OCI-LY7 (cell line): ENCODE measurements around the gene DNAH8. TPM values are rescaled to one million over a fixed set of nuclear protein-coding genes. Genes with fewer than 3 reads are reported as not detected.

Experiments
- BruUV-seq: library from RNA; stranded (reverse); fragments of 400-500 nt; replicated peaks from 2 replicates; lab custom pipeline; 2021; lab: Mats Ljungman, UMichigan
- CTCF ChIA-PET: fragments of 300-600 bp; sonication (Branson Sonifier 250); formaldehyde crosslinking; loops from one replicate; lab custom pipeline; 2022; ENCODE audit warnings: antibody characterized with exemption; ENCODE audit not compliant: unreplicated experiment; lab: Charles Lee
- POLR2A ChIA-PET: fragments of 300-600 bp; sonication (Branson Sonifier 250); formaldehyde crosslinking; loops from one replicate; lab custom pipeline; 2022; ENCODE audit warnings: antibody characterized with exemption; lab: Charles Lee
- DNase-seq: peaks from one replicate; pipeline ENCODE4 v3.0.0-alpha.2; 2015; ENCODE audit warnings: low spot score
- H2AFZ ChIP-seq: fragments of 200-600 bp; sonication (generic), shearing (Covaris generic); 2 replicates; pipeline ENCODE4 v1.6.1; 2014; ENCODE audit warnings: mild to moderate bottlenecking, antibody characterized with exemption, low read length, moderate library complexity
- H3K27ac ChIP-seq: fragments of 200-600 bp; sonication (generic); 2 replicates; pipeline ENCODE4 v1.5.1; 2014; ENCODE audit warnings: mixed run types, low read depth, mild to moderate bottlenecking, moderate library complexity, low read length, inconsistent platforms; ENCODE audit not compliant: poor library complexity, severe bottlenecking
- H3K36me3 ChIP-seq: fragments of 200-600 bp; sonication (generic); 2 replicates; pipeline ENCODE4 v1.6.1; 2014; ENCODE audit warnings: mild to moderate bottlenecking, antibody characterized with exemption, low read length, moderate library complexity, mixed read lengths; ENCODE audit not compliant: insufficient read depth
- H3K4me1 ChIP-seq: fragments of 200-600 bp; sonication (generic); 2 replicates; pipeline ENCODE4 v1.5.1; 2014; ENCODE audit warnings: mild to moderate bottlenecking, low read length; ENCODE audit not compliant: insufficient read depth, poor library complexity, severe bottlenecking
- H3K4me2 ChIP-seq: fragments of 200-600 bp; sonication (generic); 2 replicates; pipeline ENCODE4 v1.6.1; 2014; ENCODE audit warnings: mild to moderate bottlenecking, low read length
- H3K4me3 ChIP-seq: fragments of 200-600 bp; sonication (generic); 2 replicates; pipeline ENCODE4 v1.5.1; 2014; ENCODE audit warnings: mild to moderate bottlenecking, low read depth, low read length; ENCODE audit not compliant: poor library complexity, severe bottlenecking
- H3K79me2 ChIP-seq: fragments of 200-600 bp; sonication (generic); 2 replicates; pipeline ENCODE4 v1.6.1; 2016; ENCODE audit warnings: low read depth, mild to moderate bottlenecking, low read length, moderate library complexity, mixed read lengths; ENCODE audit not compliant: insufficient read depth
- H3K9me2 ChIP-seq: fragments of 200-600 bp; sonication (generic); 2 replicates; pipeline ENCODE4 v1.6.1; 2016; ENCODE audit warnings: mild to moderate bottlenecking, low read length, mixed read lengths; ENCODE audit not compliant: insufficient read depth
- H3K9me3 ChIP-seq: fragments of 200-600 bp; sonication (generic); 2 replicates; pipeline ENCODE4 v1.6.1; 2014; ENCODE audit warnings: mild to moderate bottlenecking, mixed run types, low read length, mixed read lengths
- H4K20me1 ChIP-seq: fragments of 200-600 bp; sonication (generic); 2 replicates; pipeline ENCODE4 v1.6.1; 2014; ENCODE audit warnings: mild to moderate bottlenecking, antibody characterized with exemption, low read length, moderate library complexity, mixed read lengths; ENCODE audit not compliant: insufficient read depth
- EZH2phosphoT487 ChIP-seq: fragments of 200-600 bp; sonication (generic); IDR thresholded peaks from 2 replicates; pipeline ENCODE4 v1.6.1; 2018; ENCODE audit warnings: low read depth, borderline replicate concordance, mild to moderate bottlenecking, mixed run types, antibody characterized with exemption, low read length, moderate library complexity, mixed read lengths
- intact Hi-C: fragments of 100-400 bp; cut with micrococcal nuclease; formaldehyde crosslinking; loops from one replicate; pipeline ENCODE4 v1.10.0; 2022; ENCODE audit not compliant: unreplicated experiment
- total RNA-seq, 2 experiments: library from RNA; depleted of rRNA in 1 of 2; stranded (reverse); fragments of >200 nt in 1 of 2; shearing (Covaris generic) in 1 of 2; gene quantifications; 2 replicates each; pipeline ENCODE4 v1.2.3, GENCODE V29; 2014 to 2022
- TF ChIP-seq, protein P1 (sequence below): fragments of 200-600 bp; sonication (generic); conservative IDR thresholded peaks from 2 replicates; pipeline ENCODE4 v1.5.1; 2014; ENCODE audit warnings: mild to moderate bottlenecking, antibody characterized with exemption, low read length, moderate library complexity, mixed read lengths

Gene DNAH8
- total RNA-seq, 2 experiments from 2014 or later: not detected

DNA sequence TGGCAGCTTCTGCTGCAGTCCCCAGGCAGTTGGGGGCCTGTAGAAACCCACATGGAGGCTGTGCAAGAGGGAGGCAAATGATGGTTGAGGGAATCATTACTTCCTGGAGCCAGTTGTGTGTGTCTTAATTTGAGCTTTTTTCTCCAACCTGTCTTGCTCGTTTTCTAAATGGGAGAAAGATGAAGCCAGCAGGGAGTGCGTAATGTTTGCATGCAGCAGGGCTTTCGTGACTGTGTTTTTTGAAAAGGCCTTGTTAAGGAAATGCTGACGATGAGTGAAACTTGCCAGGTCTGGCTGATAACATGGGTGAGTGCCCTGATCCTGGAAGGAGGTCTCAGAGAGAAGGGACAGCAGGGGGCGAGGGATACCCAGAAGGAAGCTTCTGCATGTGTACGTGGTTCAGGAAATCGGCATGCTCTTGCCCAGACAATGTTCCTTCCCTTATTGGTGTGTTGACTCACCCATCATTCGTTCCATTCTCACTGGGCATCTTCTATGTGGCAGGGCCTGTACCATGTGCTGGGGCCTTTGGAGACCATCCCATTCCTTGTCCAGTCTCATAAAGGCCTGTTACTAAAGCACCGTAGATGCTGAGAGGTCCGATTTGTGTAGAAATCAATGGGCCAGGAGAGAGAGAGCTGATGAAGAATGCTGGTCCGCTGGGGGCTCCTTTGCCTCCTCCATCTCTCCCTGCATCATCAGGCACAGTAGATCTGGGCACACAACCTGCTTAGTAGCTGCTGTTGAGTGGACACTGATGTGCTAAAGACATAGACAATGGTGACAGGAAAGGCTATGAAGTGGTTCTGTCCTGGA lies 360.9 kb downstream of the DNAH8 start:
- DNase-seq: no peak
- Histone ChIP-seq H3K27ac (no peak overlapping the region), H3K4me2 (no peak overlapping the region), H4K20me1 (no peaks in the 10 kb centered on the region), H3K4me1 (no peaks in the 10 kb centered on the region), H3K9me3 (no peaks in the 10 kb centered on the region), H3K4me3 (no peak overlapping the region), H3K36me3 (no peaks in the 10 kb centered on the region), H3K79me2 (no peaks in the 10 kb centered on the region), H3K9me2 (no peaks in the 10 kb centered on the region), H2AFZ (no peak overlapping the region)
- intact Hi-C loops: no loop called here
- TF ChIP-seq EZH2phosphoT487: no peak
- TF ChIP-seq, protein P1, sequence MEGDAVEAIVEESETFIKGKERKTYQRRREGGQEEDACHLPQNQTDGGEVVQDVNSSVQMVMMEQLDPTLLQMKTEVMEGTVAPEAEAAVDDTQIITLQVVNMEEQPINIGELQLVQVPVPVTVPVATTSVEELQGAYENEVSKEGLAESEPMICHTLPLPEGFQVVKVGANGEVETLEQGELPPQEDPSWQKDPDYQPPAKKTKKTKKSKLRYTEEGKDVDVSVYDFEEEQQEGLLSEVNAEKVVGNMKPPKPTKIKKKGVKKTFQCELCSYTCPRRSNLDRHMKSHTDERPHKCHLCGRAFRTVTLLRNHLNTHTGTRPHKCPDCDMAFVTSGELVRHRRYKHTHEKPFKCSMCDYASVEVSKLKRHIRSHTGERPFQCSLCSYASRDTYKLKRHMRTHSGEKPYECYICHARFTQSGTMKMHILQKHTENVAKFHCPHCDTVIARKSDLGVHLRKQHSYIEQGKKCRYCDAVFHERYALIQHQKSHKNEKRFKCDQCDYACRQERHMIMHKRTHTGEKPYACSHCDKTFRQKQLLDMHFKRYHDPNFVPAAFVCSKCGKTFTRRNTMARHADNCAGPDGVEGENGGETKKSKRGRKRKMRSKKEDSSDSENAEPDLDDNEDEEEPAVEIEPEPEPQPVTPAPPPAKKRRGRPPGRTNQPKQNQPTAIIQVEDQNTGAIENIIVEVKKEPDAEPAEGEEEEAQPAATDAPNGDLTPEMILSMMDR: no peak
- BruUV-seq: no TSS peak
- ChIA-PET POLR2A (interaction anchor here (0.6 to 0.8 kb wide), 2 partner anchors 27 to 830 kb away, joined by 3 read pairs; no protein-coding TSS in a partner anchor), CTCF (no interaction called here)

DNA sequence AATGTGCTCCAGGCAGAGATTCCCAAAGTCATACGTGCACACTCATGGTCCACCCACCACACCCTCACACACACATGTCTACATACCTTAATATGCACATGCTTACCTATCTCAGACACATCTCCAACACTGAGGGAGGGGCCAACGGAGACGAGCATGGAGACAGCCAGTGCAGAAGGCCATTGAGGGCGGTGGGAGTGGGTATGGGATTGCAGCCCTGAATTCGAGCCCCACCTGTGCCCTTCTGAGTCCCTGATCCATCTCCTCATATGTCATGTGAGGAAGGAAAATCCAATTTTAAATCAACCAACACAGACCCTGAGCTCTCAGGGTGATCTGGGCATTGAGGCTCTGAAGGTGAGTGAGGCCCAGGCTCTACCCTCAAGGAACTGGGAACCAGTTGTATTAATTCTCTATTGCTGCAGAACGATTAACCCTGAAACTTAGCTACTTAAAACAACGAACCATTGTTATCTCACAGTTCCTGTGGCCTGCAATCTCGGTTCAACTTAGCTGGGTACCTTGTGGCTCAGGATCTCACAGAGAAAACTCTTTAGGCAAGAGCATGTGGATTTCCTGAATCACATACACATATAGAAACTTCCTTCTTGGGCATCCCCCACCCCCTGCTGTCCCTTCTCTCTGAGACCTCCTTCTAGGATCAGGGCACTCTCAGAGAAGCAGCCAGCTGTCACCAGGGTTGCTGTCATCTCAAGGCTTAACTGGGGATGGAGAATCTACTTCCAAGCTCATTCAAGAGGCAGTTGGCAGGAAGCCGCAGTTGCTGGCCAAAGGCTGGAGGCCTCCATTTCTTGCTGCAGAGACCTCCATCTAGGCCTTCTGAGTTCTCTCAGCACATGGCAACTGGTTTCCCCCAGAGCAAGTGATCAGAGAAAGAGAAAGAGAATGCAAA lies 361.8 kb downstream of the DNAH8 start:
- POLR2A ChIA-PET: interaction anchor here (0.6 kb wide), 2 partner anchors 831 to 1257 kb away, joined by 3 to 5 read pairs; partner anchors contain the start of gene ZFAND3
- TF ChIP-seq, protein P1: no peak
- TF ChIP-seq EZH2phosphoT487: no peak
- no peaks in the 10 kb centered on the region for H3K4me1 ChIP-seq
- no peak overlapping the region for H2AFZ ChIP-seq
- no peaks in the 10 kb centered on the region for H4K20me1 ChIP-seq
- no peak overlapping the region for H3K4me3 ChIP-seq
- no peaks in the 10 kb centered on the region for H3K36me3 ChIP-seq
- no peaks in the 10 kb centered on the region for H3K79me2 ChIP-seq
- no peak overlapping the region for H3K27ac ChIP-seq
- intact Hi-C loops: no loop called here
- no peaks in the 10 kb centered on the region for H3K9me2 ChIP-seq
- CTCF ChIA-PET: no interaction called here
- BruUV-seq: no TSS peak
- H3K9me3 ChIP-seq: no peaks in the 10 kb centered on the region
- H3K4me2 ChIP-seq: no peak overlapping the region
- no peak for DNase-seq
